ENCODE results near the gene GATAD2A.

Gene GATAD2A

DNA sequence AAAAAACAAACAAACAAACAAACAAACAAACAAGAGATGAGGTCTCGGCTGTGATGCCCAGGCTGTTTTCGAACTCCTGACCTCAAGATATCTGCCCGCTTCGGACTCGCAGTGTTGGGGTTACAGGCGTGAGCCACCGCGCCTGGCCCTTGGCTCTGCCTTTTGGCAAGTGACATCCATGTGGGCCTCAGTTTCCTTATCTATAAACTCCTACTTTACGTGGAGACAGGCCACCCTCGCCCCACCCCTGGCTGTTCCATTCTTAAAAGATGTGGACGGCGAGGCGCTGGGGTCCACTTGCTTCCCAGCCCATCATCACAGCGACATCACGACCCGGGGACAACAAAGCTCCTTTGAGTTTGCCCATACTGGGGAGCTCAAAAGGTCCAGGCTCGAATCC is 108.2 kb downstream of the GATAD2A start:
- no peak for DNase-seq

DNA sequence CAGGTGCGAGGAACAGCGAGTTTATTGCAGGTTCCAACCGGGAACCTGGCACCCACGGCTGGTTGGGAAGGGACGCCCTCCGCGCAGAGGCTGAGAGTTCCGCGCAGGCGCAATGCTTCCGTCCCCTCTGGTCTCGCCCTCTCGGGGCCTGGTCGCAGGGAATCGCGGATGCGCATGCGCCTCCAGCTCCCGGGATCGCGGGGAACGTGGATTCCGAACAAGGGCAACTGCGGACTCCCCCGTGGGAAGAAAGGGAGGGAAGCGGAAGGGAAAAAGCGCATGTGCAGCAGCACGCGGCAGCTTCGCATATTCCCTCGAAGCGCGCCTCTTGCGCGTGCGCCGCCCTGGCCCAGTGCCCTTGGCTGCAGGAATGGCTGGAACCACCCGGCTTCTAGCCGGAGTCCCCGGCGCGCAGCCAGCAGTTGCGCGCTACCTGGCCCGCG is 108.8 kb downstream of the GATAD2A start:
- DNase-seq: peak; percentile 23

- DNase-seq: no peak
These were observed 109.6 kb downstream of the GATAD2A start, which contains the start of gene TSSK6 for GRCh38 chr19:19514881-19515641. TSSK6 (minus strand) TSS chr19:19515548; CDS start chr19:19515427, 121 bp downstream.

DNA sequence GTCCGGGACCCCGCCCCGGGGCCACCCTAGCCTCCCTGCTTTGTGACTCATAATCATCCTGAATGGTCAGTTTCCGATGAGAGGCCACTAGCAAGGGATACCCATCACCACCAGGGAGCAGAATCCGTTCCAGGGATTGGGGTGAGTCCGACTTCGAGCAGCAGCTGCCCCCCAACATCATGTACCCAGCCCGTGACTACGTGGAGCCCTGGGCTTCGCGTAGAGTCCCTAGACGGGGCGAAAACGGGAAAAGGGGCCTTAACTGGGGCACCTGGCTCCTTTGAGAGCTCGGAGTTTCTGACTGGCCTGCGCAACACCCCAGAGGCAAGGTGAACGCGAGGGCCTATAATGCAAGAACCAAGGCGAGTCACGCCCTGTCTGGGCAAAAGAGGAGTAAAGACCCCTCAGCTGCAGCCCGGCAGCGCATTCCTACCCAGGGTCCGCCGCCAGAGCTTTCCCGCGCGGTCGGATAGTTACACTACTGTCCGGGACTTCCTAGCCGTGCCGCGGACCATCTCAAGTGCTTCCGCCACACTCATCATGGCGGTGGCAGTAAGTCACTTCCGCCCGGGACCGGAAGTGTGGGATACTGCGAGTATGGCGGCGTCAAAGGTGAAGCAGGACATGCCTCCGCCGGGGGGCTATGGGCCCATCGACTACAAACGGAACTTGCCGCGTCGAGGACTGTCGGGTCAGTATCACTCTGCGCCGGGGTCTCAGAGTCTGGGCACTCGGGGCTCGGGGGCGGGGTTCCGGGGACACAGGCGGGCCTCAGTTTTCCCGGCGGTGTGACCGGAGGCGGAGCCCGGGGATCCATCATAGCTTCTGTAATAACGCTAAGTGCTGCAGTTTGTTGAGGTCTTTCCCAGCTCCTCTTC is 110.4 kb downstream of the GATAD2A start, which contains the start of gene NDUFA13:
Gene NDUFA13, plus strand, starts transcription at position 584 of the 878 bp plus-strand sequence. Its CDS starts 14 bp downstream, at position 598.
- peak; percentile 95 for DNase-seq

DNA sequence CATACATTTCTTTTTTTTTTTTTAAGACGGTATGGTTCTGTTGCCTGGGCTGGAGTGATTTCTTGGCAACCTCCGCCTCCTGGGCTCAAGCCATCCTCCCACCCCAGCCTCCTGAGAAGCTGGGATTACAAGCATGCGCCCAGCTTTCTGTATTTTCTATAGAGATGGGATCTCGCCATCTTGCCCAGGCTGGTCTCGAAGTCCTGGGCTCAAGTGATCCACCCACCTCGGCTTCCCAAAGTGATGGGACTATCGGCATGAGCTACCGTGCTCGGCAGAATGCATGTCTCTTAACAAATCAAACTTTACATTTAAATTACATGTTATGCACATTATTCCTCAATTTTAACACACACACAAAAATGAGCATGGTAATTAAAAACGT is 111.8 kb downstream of the GATAD2A start:
- no peak for DNase-seq

GRCh38 chr19:19520989-19521388 is 115.5 kb downstream of the GATAD2A start:
- DNase-seq: no peak

DNA sequence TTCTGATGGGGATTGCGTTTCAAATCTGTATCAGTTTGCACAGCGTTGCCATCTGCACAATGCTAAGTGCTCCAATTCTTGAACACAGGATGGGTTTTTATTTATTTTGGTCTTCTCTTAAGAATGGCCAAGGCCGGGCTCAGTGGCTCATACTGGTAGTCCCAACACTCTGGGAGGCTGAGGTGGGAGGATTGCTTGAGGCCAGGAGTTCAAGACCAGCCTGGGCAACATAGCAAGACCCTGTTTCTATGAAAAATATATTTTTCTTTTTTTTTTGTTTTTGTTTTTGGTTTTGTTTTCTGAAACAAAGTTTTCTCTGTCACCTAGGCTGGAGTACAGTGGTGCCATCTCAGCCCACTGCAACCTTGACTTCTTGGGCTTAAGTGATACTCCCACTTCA is 117.7 kb downstream of the GATAD2A start:
- no peak for DNase-seq

- DNase-seq: no peak
These were observed 118.6 kb downstream of the GATAD2A start for GRCh38 chr19:19524053-19524452.

DNA sequence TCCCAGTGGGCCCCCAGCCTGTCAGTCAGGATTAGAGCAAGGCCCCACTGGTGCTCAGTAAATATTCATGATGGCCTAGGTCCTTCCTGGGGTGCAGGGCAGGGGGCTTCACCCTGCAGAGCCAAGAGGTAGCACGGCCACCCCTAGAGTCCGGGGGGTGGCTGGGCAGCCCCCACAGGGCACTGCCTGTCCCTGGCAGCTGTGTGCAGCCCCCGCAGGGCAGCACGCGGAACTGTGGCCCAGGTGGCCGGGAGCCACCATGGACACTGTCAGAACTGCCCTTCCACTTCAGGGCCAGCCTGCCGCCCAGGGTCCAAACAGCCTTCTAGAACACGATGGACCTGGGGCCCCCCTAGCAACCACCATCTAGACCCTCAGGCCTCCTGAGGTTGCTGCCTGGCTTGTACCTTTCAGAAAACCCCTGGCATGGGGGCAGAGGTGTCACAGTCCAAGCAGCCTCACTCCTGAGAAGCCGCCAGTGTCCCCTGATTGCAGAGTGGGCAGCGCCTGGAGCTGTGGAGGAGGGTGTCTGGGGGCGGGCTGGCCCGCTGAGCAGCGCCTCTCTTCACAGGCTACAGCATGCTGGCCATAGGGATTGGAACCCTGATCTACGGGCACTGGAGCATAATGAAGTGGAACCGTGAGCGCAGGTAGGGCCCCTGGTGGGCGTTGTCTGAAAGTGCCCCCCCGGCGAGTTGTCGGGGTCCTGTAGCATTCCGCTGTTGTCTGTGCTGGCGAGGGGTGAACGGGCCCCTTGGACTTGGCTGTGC is 120.3 kb downstream of the GATAD2A start:
- DNase-seq: no peak

DNA sequence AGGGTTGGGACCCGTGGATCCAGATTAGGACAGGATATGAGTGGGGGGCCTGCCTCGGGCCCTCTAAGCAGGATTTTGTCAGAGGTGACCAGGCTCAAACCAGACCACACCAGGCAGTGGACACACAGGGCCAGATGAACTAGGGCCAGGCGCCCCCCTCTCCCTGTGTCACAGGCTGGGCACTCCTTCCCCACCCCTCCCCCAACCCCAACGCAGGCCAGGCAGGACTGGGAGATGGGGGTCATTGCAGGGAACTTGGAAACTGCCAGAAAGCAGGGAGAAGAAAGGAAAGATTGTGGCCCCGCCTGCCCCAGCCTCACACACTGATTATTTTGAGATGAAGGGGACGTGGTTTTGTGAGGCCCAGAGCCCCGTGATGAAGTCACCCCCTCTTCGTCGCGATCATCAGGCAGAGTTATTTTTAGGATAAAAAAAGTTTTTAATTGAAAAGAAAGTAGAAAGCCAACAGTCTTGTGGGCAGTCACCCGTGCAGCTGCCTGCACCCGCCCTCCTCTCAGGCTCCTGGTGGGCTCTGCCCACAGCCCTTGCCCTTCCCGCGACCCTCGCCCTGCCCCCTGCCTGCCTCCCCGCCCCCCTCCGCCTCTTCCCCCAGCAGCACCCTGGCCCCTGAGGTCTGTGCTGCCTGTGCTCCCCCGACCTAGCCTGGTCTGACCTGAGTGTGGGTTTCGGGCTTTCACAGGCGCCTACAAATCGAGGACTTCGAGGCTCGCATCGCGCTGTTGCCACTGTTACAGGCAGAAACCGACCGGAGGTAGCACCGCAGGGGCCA is 121.3 kb downstream of the GATAD2A start:
- DNase-seq: no peak

GRCh38 chr19:19527371-19527656 is 121.8 kb downstream of the GATAD2A start:
- no peak for DNase-seq

DNA sequence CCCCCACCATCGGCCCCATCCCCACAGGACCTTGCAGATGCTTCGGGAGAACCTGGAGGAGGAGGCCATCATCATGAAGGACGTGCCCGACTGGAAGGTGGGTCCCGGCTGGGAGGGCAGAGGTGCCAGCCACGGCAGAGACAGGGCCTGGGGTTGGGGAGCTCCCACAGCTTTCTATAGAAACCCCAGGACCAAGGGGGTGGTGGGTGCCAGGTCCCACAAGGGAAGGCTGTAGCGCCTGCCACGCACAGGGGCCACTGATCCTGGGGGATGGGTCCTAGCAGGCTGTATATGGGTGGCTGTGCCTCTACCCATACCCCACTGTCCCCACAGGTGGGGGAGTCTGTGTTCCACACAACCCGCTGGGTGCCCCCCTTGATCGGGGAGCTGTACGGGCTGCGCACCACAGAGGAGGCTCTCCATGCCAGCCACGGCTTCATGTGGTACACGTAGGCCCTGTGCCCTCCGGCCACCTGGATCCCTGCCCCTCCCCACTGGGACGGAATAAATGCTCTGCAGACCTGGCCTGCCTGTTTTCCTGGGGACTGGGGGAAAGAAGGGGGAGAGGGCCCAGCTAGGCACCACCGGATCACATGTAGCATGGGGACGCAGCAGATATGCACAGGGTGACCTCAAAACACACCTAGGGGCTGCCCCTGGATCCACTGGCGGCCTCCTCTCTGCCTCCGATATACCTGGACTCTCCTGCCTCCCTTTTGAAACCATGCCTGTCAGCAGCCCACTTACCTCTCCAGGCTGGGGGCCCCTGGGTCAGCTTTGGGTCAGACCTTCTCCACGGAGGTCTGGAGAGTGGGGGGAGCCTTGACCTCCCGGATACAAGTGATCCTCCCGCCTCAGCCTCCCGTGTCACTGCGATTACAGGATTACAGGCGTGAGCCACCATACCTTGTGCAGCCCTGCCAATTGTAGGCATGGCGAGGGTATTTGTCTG is 122.5 kb downstream of the GATAD2A start:
- no peak for DNase-seq

DNA sequence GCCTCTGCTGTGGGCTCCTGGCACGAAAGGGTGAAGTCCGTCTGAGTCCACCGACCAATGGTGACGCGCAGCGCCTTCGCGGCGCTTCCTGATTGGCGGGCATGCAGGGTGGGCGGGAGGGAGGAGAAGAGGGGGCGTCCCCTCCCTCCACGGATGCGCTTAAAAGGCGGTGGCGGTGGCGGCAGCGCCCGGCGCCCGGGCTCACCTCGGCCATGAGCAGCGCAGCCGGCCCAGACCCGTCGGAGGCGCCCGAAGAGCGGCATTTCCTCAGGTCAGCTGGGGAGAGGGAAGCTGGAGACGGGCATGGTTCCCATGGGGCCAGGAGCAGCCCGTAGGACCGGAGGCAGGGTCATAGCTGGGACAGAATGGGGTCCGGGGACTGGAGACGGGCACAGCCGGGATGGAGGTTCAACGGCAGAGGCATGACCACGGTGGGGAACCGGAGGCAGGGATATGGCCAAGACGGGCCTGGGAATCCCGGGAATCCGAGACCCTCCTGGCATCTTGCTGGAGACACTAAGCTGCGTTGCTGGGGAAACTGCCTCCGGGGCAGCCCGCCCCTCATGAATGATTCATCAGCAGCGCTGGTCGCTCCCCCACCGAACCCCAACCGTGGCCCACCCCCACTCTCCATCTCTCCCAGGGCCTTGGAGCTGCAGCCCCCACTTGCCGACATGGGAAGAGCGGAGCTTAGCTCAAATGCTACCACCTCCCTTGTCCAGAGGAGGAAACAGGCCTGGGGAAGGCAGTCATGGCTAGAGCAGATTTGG is 123.4 kb downstream of the GATAD2A start, which contains the start of gene YJEFN3:
Gene YJEFN3, plus strand, starts transcription at position 191 of the 770 bp plus-strand sequence. Its CDS starts 22 bp downstream, at position 213.
- no peak for DNase-seq

- DNase-seq: no peak
These were observed 124.4 kb downstream of the GATAD2A start for GRCh38 chr19:19529783-19530422.

- DNase-seq: no peak
These were observed 124.9 kb downstream of the GATAD2A start for GRCh38 chr19:19530423-19530804.

GRCh38 chr19:19530889-19531288 is 125.4 kb downstream of the GATAD2A start:
- no peak for DNase-seq

DNA sequence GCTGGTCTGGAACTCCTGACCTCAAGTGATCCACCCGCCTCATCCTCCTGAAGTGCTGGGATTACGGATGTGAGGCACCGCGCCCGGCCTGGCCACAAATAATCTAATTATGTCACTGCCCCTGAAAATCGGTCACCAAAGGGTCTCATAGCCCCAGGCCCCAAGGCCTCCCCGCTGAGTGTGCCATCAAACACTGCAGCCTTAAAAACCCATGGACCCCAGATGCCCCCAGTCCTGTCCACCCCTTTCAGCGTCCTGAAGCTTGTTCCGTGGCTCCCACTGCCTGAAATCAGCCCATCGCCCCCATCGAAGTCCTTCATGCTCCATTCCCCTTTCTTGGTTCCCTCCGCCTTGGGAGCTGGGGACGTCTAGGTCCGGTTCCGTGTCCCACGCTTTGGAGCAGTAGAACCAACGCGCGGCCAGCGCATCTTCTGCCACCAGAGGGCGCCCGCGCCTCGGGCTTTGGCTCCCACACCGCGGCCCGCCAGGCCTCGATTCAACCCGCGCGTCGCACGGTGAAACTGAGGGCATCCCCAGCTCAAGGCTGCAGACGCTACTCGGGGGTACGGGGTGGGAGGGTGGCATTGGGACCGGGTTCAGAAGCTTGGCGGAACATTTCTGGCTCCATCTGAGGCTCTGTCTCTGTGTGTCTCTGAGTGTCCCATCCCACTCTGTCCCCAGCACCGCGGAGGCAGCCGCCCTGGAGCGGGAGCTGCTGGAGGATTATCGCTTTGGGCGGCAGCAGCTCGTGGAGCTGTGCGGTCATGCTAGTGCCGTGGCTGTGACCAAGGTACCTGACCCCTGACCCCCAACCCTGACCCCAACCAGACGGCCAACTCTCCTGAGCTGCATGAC is 126.7 kb downstream of the GATAD2A start:
- peak; percentile 82 for DNase-seq
